Fibroblast of upper back skin (primary cell): ENCODE measurements around the gene CYCS.

Experiments used
- DNase-seq: peaks from one replicate; pipeline ENCODE4 v3.0.0-alpha.2; 2013

The CYCS gene

DNA sequence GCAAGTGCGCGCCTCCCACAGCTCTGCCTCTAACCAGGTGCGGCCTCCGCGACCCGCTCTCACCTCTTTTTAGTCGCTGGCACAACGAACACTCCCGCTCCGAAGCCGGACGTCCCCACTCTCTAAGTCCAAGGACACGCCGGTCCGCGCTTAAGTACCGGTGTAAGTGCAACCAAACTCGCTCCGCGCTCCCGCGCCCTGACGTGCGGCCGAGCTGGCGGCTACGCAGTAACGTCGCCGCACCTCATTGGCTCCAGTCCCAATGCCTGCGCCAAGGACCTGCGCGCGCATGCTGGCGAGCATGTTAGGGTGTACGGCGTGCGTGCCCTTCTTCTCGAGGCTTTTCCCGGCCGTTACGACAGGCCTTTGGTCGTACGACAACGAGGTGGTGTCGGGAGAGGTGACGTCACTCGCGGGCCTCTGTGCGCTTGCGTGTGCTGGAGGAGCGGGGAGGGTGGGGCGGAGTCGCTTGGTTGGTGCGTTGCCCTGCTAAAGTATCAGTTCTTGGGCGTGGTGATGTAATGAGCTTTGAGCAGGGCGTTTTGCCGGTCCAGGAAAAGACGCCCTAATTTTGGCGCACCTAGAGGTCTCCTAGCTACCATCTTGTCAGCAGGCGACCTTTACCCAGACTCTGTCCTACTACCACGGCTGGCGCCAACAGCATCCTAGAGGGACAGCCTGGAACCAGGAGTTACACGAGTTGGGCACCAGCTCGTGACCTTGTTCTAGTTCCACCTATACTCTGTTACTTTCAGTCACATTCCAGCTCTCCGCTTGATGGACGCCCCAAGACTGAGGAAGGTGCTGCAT lies at the start of gene CYCS:
TSS of gene CYCS (minus strand) at position 124 of the 810 bp plus-strand sequence. CDS start 1,141 bp downstream, outside the sequence.
- peak; percentile 100 for DNase-seq

DNA sequence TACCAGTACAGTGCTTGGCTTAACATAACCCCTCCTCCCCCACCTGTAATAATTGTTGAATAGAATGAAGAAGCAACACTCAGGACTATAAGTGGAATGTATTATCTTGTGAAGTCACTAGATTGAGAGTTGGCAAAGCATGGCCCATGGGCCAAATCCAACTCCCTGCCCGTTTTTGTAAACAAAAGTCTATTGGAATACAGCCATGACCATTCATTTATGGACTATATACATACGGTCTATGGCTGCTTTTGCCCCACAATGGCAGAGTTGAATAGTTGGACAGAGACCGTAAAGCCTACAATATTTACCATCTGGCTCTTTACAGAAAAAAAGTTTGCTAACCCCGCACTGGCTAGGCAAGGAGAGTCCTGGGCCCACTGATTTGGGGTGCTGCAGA lies 48.1 kb upstream of the CYCS start:
- DNase-seq: no peak

DNA sequence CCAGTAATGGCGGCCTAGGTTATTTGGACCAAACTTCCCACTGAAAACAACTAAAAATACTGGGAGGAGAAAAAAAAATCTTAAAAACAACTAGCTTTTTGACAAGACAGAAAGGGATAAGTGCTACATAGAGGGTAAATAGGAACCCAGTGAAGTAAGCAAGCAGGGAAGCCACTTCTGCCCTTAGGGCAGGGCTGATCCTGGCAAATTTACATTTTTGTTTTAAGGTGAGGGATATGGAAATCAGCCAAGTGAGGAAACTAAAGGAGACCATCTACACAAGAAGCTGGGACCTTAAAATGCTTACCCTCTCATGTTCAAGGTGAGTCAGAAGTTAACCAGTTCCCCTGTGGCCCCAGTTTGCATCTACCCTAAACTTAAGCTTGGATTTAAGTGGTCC lies 46.5 kb upstream of the CYCS start:
- no peak for DNase-seq

DNA sequence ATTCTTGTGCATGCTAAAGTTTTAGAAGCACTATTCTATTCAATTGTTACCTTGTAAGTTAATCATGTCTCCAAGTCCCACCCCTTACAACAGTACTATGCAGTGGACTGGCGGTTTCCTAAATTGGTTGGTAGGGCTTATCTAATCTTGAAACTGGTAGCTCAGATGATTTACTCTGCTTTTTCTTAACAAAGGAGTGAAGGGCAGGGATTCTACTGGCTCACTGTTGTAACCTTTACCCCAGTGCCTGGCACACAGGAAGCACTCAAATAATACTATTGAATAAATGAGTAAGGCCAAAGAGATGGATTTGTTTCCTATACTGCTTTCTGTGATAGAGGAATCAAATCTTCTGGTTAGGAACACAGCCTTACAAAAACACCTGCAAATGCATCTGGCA lies 46.0 kb upstream of the CYCS start:
- no peak for DNase-seq

DNA sequence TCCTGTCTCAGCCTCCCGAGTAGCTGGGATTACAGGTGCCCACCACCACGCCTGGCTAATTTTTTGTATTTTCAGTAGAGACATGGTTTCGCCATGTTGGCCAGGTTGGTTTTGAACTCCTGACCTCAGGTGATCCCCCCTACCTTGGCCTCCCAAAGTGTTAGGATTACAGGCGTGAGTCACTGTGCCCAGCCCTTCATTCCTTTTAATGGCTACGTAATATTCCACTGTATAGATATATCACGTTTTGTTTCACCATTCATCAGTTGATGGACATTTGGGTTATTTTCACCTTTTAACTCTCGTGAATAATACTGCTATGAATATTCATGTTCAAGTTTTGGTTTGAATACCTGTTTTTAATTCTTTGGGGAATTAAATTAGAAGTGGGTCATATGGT lies 44.6 kb upstream of the CYCS start:
- DNase-seq: no peak

DNA sequence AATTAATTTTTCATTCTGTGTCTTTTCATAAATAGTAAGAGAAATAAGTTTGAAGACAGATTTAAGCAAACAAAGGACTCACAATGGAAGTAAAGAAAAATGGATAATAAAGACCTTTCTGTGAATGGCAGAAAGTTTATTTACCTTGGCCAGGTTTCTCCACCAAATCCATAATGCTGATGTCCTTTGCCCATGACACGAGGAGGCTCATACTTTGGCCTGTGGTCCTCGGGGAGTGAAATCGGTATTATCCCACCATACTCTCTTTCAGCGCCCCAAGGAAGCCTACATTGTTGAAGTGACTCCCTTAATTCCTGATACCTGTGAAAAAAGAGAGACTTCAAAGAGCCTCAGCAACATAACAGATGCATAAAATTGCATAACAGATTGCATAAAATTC lies 43.1 kb upstream of the CYCS start:
- no peak for DNase-seq

DNA sequence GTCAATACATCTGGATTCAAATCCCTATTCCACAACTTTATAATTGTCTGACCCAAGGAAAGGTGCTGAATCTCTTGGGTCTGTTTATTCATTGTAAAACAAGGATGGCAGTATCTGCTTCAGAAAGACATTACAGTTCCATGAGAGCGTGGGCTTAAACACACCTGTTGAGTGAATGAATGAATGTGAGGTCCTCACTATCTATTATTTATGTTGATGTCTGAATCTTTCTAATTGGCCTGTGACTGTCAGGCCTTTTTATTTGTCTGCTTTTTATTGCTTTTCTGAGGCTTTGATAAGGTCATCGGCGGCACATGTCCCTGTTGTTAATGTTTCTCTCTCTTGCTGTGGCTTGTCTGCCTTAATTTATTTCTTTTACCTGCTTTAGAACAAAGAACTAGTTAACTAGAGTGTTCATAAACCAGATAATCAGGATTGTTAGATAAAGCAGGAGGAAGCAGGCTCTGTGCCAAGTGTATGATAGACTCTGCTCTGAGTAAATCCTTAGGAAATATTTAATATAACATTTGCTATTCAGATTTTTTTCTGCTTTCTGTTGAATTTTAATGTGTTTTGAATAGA lies 42.3 kb upstream of the CYCS start:
- DNase-seq: no peak

DNA sequence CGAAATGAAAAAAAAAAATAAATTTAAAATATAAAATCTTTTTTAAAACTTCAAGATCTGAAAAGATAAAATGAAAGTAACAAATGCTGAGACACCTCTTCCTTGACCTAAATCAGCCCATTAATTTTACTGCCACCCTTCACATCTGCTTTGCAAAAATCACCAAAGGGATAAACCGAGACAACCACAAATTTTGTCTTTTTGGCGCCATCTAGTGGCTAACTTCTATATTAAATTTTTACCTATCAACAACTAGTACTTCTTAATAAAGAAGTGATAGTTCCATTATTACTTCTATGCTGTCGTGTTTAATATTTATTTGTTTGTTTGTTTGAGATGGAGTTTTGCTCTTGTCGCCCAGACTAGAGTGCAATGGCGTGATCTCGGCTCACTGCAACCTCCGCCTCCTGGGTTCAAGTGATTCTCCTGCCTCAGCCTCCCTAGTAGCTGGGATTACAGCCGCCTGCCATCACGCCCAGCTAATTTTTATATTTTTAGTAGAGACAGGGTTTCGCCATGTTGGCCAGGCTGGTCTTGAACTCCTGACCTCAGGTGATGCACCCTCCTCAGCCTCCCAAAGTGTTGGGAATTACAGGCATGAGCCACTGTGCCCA lies 35.0 kb upstream of the CYCS start:
- peak; percentile 51 for DNase-seq

DNA sequence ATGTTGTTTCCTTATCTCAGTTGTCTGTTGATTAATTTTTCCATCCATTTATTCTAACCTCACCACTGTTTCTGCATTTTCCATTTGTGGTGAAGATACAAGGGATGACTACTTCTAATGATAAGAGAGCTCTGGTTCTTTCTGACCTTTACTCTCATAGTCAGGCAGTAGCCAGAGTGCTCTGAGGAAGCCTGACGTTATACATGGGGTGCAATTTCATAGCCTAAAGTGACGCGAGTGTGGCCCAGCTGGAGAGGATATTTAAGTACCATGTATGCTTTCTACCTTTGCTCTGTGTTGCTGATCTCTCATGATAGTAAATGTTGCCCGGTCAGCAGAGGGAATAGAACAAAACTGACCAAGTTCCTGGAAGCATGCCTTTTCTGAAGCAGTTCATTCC lies 33.9 kb upstream of the CYCS start:
- DNase-seq: no peak

DNA sequence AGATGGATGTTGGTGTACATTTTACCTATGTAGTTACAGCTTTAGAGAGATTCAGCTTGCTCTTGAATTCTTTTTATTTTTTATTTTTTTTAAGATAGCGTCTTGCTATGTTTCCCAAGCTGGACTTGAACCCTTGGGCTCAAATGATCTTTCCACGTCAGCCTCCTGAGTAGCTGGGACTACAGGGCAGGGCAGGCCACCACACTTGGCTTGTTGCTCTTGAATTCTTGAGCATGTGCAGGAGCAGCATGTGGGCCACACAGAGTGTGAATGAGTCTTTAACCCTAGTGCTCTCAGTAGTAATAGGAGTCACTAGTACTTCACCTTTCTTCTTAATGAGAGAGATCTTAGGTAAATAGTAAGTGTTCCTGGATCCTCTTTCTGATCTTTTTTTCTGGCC lies 26.7 kb upstream of the CYCS start:
- no peak for DNase-seq

DNA sequence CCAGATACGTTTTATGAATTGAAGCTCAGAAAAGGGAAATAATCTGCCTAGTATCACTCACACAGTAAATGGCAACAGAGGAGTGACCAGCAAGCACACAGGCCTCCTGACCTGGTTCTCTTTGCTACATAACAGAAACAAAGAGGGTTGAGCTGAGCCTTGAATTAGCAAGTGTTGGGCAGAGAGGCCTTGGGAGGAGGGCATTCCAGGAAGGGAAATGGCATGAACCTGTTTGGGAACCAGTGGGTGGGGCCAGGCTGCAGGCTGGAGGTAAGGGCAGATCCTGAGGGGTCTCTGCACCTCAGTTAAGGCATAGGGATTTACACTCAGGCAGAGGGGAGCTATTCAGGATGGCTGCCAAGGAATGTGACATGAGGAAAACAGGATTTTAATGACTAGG lies 24.8 kb upstream of the CYCS start:
- DNase-seq: no peak

DNA sequence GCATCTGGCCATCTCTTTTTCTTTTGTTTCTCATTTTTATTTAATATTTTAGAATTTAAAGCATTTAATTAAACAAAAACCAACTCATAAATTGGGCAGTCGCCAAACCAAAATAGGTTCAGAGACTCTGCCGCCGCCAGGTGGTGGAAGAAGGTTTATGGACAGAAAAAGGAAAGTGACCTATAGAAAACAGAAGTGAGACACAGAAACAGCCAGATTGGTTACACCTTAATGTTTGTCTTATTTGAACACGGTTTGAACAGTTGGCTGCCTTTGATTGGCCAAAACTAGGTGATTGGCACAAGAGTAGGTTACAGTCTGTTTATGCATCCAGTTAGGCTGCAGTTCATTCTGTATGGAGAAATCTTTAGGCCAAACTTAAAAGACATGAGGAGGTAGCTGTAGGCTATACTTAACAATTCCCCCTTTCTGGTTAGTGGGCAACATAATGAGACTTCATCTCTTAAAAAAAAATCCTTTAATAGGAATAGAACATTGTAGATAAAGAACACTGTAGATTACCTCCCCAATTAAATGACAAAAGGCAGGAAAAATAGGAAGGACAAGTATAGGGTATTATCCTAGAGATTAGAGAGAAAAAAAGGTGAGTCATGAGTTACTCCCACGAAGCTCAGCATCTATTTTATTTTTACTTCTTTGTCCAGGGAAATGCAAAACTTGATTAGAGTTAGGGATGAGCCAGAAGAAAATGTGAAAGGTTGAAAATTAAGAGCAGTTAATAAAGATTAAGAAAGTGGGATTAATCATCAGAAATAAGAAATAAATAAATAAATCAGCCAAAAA lies 23.9 kb upstream of the CYCS start:
- no peak for DNase-seq

DNA sequence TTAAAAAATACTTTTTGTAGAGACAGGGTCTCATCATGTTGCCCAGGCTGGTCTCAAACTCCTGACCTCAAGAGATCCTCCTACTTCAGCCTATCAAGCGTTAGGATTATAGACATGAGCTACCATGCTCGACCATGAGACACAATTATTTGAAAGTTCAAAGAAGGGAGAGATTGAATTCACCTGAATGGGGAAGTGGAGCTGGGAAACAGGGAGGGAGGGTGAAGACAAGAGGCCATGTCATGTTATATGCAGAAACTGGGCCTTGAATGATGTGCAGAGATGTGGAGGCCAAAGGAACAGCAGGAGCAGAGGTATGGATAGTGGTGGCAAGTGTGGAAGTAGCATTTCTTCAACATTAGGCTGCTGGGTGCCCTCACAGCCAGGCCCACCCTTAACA lies 18.7 kb upstream of the CYCS start:
- no peak for DNase-seq

DNA sequence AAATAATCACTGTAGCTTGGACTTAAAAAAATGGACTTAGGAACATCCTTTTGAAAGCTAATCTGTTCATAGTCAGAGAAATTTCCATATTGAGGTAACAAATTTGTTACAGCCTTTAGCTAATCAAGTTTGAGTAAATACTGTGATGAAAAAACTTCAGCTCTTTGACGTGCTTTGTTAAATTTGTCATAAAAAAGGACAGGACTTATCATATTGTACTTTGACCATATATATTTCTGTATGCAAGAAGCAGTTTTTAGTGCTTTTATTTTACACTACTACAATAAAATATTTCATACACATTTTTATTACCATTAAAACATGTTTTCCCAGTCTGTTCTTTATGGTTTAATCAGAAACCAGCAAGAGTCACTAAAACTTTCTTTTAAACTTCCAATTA lies 14.5 kb upstream of the CYCS start:
- no peak for DNase-seq

DNA sequence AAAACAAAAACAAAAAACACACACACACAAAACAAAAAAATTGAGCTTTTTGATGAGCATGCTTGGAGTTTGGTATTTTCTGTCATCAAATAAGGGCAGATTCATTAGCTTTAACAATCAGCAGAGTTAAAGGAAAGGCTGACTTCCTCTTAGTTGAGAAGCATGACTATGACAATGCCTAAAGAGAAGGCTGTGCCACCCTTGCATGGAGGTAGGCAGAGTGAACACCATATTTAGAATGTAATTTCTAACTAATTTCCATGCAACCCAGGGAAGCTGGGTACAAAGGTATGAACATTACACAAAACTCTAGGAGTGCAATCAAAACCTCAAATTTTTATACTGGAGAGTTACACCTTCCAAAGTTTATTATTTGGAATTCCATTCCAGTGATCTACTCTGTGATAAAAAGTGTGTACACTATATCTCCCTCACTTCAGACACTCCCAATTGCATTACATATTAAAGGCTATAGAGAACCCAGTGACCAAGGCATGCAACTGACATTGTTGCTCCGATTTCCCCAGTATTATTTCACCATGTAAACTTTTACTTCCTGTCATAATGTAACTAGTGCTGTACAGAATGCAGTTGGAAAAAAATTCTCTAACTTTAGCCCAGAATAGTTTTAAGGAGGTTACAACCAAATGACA lies 9.4 kb upstream of the CYCS start:
- DNase-seq: no peak

DNA sequence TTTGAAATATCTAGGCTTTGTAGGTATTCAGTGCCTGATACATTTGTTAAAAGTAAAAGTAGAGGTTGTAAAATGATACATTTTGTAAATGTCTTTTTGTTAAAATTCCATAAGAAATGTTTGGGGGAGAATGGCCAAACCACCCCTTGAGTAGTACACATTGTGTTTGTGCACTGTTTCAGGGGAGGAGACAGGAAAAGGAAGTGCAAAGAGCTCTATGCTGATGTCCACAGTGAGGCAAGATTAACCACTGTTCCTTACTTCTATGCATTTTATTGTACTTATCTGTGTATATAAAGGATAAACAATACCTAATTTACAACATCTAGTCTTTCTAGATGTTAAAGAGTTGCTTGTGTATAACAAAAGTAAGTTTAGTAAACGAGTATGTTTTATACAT lies 7.4 kb upstream of the CYCS start:
- no peak for DNase-seq

DNA sequence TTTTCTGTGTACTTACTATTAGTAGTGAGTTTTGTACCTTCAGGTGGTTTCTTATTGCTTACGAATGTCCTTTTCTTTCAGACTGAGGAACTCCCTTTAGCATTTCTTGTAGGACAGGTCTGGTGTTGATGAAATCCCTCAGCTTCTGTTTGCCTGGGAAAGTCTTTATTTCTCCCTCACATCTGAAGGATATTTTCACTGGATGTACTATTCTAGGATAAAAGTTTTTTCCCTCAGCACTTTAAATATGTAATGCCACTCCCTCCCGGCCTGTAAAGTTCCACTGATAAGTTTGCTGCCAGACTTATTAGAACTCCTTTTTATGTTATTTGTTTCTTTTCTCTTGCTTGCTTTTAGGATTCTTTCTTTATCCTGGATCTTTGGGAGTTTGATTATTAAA lies 1.7 kb upstream of the CYCS start:
- DNase-seq: no peak

DNA sequence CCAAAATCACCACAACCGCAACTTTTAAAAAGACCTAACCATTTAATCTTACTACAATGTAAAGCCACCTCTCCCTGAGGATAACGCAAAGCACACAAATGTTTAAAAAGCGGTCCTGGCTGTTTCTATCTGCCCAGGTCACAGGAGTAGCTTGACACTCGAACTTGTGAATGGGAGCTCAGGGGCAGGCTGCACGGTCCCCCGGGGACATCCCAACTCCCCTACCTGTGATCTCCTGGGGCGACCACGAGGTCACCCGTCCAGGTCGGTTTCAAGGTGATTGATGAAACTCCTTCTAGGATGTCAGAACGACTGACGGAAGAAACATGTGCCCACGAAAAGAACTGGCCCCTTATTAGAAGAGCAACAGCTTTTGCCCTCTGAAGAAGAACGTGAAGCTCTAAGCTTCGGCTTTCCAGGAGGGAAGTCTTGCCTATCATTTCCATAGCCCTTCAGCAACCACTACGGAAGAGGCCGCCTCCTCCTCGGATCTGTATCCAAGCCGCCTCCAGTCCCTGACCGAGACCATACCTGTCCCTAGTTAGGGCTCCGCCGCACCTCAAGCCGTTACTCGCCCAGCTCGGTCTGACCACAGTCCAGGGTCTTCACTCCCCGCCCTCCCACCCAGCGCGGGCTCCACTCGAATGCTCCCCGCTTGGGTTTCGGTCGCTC lies 459 bp downstream of the CYCS start:
- peak; percentile 17 for DNase-seq

DNA sequence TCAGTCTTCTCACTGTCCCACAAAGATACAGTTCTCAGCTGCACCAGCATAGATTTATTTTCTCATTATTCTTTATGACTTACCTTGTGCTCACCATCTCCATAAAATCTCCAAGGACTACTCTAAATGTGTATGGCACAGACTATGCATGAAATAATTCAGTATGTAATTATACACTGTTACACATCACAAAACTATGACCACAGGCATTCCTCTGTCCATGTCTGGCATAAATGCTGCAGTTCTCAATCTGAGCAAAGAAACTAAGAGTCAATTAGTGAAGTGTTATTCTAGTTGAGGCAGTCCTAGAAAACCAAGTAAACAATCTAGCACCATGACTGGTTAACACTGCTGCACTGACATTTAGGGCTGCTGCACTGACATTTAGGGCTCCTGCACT lies 2.7 kb downstream of the CYCS start:
- peak; percentile 65 for DNase-seq

DNA sequence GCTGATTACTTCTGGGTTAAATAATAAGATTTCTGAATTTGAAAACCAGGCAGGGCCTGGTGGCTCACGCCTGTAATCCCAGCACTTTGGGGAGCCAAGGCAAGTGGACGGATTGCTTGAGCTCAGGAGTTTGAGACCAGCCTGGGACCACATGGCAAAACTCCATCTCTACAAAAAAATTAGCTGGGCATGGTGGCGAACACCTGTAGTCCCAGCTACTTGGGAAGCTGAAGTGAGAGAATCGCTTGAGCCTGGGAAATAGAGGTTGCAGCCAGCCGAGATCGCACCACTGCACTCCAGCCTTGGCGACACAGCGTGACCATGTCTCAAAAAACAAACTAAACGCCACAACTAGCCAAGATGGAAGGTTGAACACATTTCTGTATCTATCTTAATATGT lies 3.5 kb downstream of the CYCS start:
- no peak for DNase-seq

DNA sequence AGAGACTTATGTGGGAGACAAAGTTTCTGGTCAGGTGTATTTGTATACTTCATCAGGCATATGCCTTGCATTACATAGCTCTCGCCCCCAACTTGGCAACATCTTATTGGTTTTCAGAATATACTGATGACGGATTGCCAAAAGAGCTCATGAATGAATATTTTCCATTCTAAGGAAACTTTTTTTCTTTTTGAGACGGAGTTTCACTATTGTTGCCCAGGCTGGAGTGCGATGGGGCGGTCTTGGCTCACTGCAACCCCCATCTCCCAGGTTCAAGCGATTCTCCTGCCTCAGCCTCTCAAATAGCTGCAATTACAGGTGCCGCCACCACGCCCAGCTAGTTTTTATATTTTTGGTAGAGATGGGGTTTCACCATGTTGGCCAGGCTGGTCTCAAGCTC lies 6.0 kb downstream of the CYCS start:
- no peak for DNase-seq

DNA sequence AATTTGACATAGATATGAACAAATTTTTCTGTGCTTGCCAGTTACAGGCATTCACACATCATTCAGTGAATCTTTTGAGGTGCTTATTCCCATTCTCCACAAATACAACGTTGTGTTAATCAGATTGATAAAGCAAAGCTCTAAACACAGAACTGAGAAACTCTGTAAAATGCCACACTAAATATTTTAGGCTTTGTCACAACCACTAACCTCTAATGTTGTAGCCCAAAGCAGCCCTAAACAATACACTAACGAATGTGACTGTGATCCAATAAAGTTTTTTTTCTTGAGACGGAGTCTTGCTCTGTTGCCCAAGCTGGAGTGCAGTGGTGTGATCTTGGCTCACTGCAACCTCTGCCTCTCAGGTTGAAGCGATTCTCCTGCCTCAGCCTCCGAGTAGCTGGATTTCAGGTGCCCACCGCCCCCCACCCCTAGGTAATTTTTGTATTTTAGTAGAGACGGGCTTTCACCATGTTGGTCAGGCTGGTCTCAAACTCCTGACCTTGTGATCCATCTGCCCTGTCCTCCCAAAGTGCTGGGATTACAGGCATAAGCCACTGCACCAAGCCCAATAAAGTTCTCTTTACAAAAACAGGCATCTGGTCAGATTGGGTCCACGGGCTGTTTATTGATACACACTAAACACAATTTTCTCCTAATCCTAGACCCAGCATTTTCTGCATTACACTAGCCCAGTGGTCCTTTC lies 6.9 kb downstream of the CYCS start:
- DNase-seq: no peak
